ENCODE results near the gene ALPK3. TPM values are rescaled to one million over a fixed set of nuclear protein-coding genes. Genes with fewer than 3 reads are reported as not detected.
A peak's percentile ranks its signal among the peaks of the same experiment; 100 is the strongest.

The ALPK3 gene
- total RNA-seq, 6 donors from 2014 or later: 7.9 to 36.4 (median 13.0) TPM

DNA sequence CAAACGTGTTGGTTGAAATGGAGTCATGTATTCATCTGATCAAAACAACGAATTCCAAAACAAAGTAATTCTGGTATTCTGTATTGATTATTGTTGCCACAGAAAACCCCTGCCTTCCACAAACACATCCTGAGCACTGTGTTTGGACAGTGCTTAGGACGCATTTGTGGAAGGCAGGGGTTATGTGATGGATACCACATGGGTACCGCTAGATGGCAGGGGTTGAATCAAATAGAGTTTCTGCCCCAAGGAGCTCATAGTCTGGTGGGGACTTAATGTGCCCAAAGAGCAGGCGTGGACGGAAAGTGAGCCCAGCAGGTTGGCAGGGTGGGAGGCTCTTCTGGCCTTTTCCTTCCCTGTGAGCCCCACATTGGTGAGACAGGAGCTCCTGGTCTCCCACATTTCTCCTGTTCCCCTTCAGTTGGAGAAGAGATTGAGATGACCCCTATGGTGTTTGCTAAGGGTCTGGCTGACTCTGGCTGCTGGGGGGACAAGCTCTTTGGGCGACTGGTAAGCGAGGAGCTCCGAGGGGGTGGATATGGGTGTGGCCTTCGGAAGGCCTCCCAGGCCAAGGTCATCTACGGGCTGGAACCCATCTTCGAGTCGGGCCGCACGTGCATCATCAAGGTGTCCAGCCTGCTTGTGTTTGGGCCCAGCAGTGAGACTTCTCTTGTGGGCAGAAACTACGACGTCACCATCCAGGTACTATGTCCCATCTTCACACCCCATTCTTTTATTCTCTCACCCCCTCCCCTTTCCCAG lies 45.2 kb downstream of the ALPK3 start:
- no peak overlapping the region for H3K27ac ChIP-seq
- H3K36me3 ChIP-seq: peaks cover 0 to 7% (median 3%) of the 10 kb centered on the region in 4 donors
- no peak overlapping the region for H3K4me3 ChIP-seq
- no peak for DNase-seq
- ATAC-seq (ENCODE audit: low FRiP score in 2 of 2): no peak
- TF ChIP-seq POLR2AphosphoS5 (IDR thresholded peaks at IDR 0.05) (no peak), POLR2A (IDR thresholded peaks at IDR 0.05) (no peak), EP300 (IDR thresholded peaks at IDR 0.05) (no peak)
- TF ChIP-seq, protein P1, sequence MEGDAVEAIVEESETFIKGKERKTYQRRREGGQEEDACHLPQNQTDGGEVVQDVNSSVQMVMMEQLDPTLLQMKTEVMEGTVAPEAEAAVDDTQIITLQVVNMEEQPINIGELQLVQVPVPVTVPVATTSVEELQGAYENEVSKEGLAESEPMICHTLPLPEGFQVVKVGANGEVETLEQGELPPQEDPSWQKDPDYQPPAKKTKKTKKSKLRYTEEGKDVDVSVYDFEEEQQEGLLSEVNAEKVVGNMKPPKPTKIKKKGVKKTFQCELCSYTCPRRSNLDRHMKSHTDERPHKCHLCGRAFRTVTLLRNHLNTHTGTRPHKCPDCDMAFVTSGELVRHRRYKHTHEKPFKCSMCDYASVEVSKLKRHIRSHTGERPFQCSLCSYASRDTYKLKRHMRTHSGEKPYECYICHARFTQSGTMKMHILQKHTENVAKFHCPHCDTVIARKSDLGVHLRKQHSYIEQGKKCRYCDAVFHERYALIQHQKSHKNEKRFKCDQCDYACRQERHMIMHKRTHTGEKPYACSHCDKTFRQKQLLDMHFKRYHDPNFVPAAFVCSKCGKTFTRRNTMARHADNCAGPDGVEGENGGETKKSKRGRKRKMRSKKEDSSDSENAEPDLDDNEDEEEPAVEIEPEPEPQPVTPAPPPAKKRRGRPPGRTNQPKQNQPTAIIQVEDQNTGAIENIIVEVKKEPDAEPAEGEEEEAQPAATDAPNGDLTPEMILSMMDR (IDR thresholded peaks at IDR 0.05): no peak
- no peaks in the 10 kb centered on the region for H3K9me3 ChIP-seq
- WGBS, 2 donors: 91 to 92% methylated on average over 13 to 17 of the region's 17 CpGs
- no peaks in the 10 kb centered on the region for H3K27me3 ChIP-seq
- H3K4me1 ChIP-seq: peaks cover 0 to 14% (median 1%) of the 10 kb centered on the region in 4 donors

DNA sequence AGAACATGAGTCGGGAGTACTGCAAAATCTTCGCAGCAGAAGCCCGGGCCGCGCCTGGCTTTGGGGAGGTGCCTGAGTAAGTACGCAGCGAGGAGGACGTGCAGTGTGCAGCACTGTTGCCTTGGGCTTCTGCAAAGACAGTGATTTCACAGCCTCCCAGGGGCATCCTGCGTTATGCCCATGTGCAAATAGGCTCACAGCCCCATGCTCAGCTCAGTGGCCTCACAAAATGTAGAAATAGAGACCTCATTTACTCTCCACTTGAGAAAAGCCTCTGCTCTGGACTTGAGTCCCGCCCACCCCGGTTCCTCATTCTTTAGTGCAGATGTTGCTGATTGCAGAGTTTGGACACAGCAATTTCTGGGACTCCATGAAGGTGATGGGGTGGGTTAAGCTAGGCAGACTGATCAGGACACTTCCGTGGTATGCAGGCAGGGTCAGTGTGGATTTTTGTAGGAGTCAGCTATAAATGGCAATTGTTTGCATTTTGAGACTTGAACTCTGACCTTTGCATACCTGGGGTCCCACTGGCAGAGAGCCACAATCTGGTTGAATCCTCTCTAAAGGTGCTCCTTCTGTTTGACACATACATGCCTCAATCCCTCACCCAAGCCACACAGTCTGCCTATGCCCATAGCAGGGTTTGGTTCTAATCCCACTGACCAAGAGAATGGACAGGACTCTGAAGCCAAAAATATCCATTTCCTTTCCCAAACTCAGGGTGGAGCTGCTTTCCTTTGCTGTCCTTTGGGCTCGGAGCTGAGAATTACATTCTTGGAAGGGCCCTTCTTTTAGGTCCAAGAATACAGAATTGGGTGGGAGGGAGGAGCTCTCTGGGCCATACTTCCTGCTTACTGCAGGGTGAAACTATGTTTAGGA lies 46.6 kb downstream of the ALPK3 start:
- TF ChIP-seq EP300 (IDR thresholded peaks at IDR 0.05) (no peak), POLR2AphosphoS5 (IDR thresholded peaks at IDR 0.05) (no peak), POLR2A (IDR thresholded peaks at IDR 0.05) (no peak)
- TF ChIP-seq, protein P1 (IDR thresholded peaks at IDR 0.05): no peak
- H3K36me3 ChIP-seq: no peaks in the 10 kb centered on the region
- H3K4me3 ChIP-seq: no peak overlapping the region
- 80 to 84% methylated on average over 13 of the region's 13 CpGs for WGBS, 2 donors
- peaks cover 0 to 12% (median 1%) of the 10 kb centered on the region in 4 donors for H3K4me1 ChIP-seq
- DNase-seq: peak in 1 of 2 donors; percentile 75
- H3K27me3 ChIP-seq: no peaks in the 10 kb centered on the region
- H3K9me3 ChIP-seq: no peaks in the 10 kb centered on the region
- ATAC-seq (ENCODE audit: low FRiP score in 2 of 2): peak in 1 of 2 donors; percentile 35
- no peak overlapping the region for H3K27ac ChIP-seq

DNA sequence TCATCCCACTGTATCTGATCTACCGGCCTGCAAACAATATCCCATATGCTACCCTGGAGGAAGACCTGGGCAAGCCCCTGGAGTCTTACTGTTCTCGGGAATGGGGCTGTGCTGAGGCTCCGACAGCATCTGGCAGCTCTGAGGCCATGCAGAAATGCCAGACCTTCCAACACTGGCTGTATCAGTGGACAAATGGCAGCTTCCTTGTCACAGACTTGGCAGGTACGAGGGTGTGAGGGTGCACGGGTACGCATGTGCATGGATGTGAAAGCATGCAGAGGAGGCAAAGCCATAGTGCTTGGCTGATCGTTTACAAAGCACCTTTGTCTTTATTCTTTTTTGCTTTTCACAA lies 47.3 kb downstream of the ALPK3 start:
- Histone ChIP-seq H3K9me3 (no peaks in the 10 kb centered on the region), H3K4me3 (no peak overlapping the region), H3K4me1 (peaks cover 0 to 7% (median 1%) of the 10 kb centered on the region in 4 donors), H3K27me3 (no peaks in the 10 kb centered on the region), H3K27ac (no peak overlapping the region), H3K36me3 (no peaks in the 10 kb centered on the region)
- WGBS, 2 donors: 88 to 94% methylated on average over 5 to 7 of the region's 7 CpGs
- ATAC-seq (ENCODE audit: low FRiP score in 2 of 2) (no peak), DNase-seq (no peak)
- TF ChIP-seq POLR2AphosphoS5 (IDR thresholded peaks at IDR 0.05) (no peak), POLR2A (IDR thresholded peaks at IDR 0.05) (no peak), EP300 (IDR thresholded peaks at IDR 0.05) (no peak)
- TF ChIP-seq, protein P1 (IDR thresholded peaks at IDR 0.05): no peak

DNA sequence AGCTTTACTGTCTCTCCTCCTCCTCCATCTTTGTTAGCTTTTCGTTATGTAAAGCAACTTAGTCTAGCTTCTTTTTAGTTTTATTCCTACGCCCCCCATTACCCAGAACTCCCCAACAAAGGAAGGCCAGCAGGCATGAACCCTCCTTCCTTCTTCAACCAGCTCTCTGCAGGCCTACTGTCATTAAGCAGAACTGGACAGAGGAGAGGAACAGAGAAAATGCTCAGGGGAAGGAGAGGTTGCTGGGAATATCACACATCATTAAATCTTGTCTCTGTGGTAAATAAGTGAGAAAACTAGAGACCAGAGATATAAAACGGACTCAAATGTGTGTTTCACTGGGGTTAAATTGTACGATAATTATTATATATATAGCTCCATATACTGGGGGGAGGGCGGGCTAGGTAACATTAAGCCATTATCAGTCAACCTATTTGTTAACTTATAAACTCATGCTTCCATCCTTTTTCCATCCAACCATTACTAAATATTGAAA lies 48.0 kb downstream of the ALPK3 start:
- H3K36me3 ChIP-seq: no peaks in the 10 kb centered on the region
- H3K4me1 ChIP-seq: peaks cover 0 to 4% (median 1%) of the 10 kb centered on the region in 4 donors
- H3K27ac ChIP-seq: no peak overlapping the region
- H3K27me3 ChIP-seq: no peaks in the 10 kb centered on the region
- DNase-seq (no peak), ATAC-seq (ENCODE audit: low FRiP score in 2 of 2) (no peak)
- no peak overlapping the region for H3K4me3 ChIP-seq
- WGBS, 2 donors: 85 to 90% methylated on average over 5 of the region's 5 CpGs
- H3K9me3 ChIP-seq: no peaks in the 10 kb centered on the region
- TF ChIP-seq EP300 (IDR thresholded peaks at IDR 0.05): no peak
- no peak for TF ChIP-seq POLR2AphosphoS5 (IDR thresholded peaks at IDR 0.05)
- TF ChIP-seq, protein P1 (IDR thresholded peaks at IDR 0.05): no peak
- no peak for TF ChIP-seq POLR2A (IDR thresholded peaks at IDR 0.05)
